ENCODE data around the gene LIF. TPM values are rescaled to one million over a fixed set of nuclear protein-coding genes. Genes with fewer than 3 reads are reported as not detected.

LIF gene
- total RNA-seq, 1 experiment from 2014 or later = 34.4 TPM

DNA sequence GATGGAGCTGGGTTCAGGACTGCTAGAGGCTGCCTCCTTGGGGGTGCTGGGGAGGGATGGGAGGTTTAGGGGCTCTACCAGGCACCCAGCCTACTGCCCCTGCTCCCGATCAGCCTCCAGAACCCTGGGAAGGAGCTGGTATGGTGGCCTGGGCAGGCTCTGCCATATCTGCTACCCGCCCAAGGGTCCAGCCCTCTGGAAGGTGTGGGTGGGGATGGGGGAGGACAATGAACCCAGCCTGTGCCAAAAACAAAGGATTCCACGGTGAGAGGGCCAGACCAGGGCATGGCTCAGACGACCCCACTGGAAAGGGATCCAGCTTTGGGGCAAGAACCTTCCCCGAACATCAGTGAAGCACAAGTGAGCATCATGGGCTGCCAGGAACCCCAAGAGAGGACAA is 39.8 kb upstream of the LIF start:
- POLR2A ChIA-PET = no interaction called here
- CTCF ChIA-PET = no interaction called here
- BruUV-seq (replicated peaks) = no TSS peak
- Histone ChIP-seq H3K4me3 (ENCODE audit: low read depth in 2 of 2, low read length in 2 of 2) (no peak overlapping the region), H3K36me3 (ENCODE audit: control insufficient read depth, insufficient read depth, low read length) (no peaks in the 10 kb centered on the region; the same call in 1 of the 2 replicates), H3K4me1 (ENCODE audit: control insufficient read depth, insufficient read depth, low read length) (peaks cover 25% of the 10 kb centered on the region), H3K9me3 (ENCODE audit: control insufficient read depth, insufficient read depth, low read depth, low read length) (no peaks in the 10 kb centered on the region), H3K27ac (ENCODE audit: low read length) (peak overlapping the region; percentile 31), H3K27me3 (ENCODE audit: control insufficient read depth, insufficient read depth, low read length) (no peaks in the 10 kb centered on the region)
- no peak for TF ChIP-seq SIN3A (IDR thresholded peaks at IDR 0.05; ENCODE audit: borderline replicate concordance, insufficient read depth, low read depth, low read length)
- TF ChIP-seq REST (IDR thresholded peaks at IDR 0.05; ENCODE audit: insufficient read depth in 1 of 2, low read depth in 2 of 2, low read length in 1 of 2) = no peak
- TF ChIP-seq, protein P1, sequence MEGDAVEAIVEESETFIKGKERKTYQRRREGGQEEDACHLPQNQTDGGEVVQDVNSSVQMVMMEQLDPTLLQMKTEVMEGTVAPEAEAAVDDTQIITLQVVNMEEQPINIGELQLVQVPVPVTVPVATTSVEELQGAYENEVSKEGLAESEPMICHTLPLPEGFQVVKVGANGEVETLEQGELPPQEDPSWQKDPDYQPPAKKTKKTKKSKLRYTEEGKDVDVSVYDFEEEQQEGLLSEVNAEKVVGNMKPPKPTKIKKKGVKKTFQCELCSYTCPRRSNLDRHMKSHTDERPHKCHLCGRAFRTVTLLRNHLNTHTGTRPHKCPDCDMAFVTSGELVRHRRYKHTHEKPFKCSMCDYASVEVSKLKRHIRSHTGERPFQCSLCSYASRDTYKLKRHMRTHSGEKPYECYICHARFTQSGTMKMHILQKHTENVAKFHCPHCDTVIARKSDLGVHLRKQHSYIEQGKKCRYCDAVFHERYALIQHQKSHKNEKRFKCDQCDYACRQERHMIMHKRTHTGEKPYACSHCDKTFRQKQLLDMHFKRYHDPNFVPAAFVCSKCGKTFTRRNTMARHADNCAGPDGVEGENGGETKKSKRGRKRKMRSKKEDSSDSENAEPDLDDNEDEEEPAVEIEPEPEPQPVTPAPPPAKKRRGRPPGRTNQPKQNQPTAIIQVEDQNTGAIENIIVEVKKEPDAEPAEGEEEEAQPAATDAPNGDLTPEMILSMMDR (IDR thresholded peaks at IDR 0.05) = no peak
- TF ChIP-seq TCF7L2 (IDR thresholded peaks at IDR 0.05; ENCODE audit: low read depth, low read length) = no peak
- no peak for TF ChIP-seq POLR2AphosphoS5 (IDR thresholded peaks at IDR 0.05; ENCODE audit: low read depth, low read length)
- intact Hi-C loops (cut with micrococcal nuclease; ENCODE audit: unreplicated experiment) (loop anchor here (5.0 kb wide), 1 partner anchor 101 kb away; the partner anchor contains the start of gene RNF215), in situ Hi-C loops (cut with HindIII; ENCODE audit: low pct_unique_long_range_greater_than_20kb, low sequenced_read_pairs) (no loop called here)
- DNase-seq (ENCODE audit: low read depth, low spot score) (no peak), ATAC-seq (no peak)

DNA sequence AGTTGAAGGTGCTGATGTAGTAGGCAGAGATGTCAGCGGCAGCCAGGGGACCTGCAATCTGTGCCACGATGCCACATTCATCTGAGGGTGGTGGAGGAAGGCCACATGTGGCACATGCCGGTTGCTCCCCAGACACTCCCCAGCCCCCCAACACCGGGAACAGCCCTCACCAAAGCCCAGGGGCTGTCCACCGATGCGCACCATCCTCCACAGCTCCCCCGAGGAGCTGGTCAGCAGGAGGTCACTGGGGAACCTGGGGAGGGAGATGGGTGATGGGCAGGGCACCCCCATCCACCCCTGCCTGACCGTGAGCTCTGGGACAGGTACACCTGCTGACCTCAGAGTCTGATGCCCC is 39.3 kb upstream of the LIF start:
- H3K27me3 ChIP-seq (ENCODE audit: control insufficient read depth, insufficient read depth, low read length) = no peaks in the 10 kb centered on the region
- no peak for ATAC-seq
- POLR2A ChIA-PET = no interaction called here
- H3K27ac ChIP-seq (ENCODE audit: low read length) = no peak overlapping the region
- intact Hi-C loops (cut with micrococcal nuclease; ENCODE audit: unreplicated experiment) (loop anchor here (5.0 kb wide), 1 partner anchor 101 kb away; the partner anchor contains the start of gene RNF215), in situ Hi-C loops (cut with HindIII; ENCODE audit: low pct_unique_long_range_greater_than_20kb, low sequenced_read_pairs) (no loop called here)
- H3K9me3 ChIP-seq (ENCODE audit: control insufficient read depth, insufficient read depth, low read depth, low read length) = no peaks in the 10 kb centered on the region
- H3K4me3 ChIP-seq (ENCODE audit: low read depth in 2 of 2, low read length in 2 of 2) = no peak overlapping the region
- H3K36me3 ChIP-seq (ENCODE audit: control insufficient read depth, insufficient read depth, low read length) = no peaks in the 10 kb centered on the region; the same call in 1 of the 2 replicates
- TF ChIP-seq REST (IDR thresholded peaks at IDR 0.05; ENCODE audit: insufficient read depth in 1 of 2, low read depth in 2 of 2, low read length in 1 of 2) (no peak), TCF7L2 (IDR thresholded peaks at IDR 0.05; ENCODE audit: low read depth, low read length) (no peak), POLR2AphosphoS5 (IDR thresholded peaks at IDR 0.05; ENCODE audit: low read depth, low read length) (no peak), SIN3A (IDR thresholded peaks at IDR 0.05; ENCODE audit: borderline replicate concordance, insufficient read depth, low read depth, low read length) (no peak)
- TF ChIP-seq, protein P1 (IDR thresholded peaks at IDR 0.05) = no peak
- CTCF ChIA-PET = no interaction called here
- DNase-seq (ENCODE audit: low read depth, low spot score) = no peak
- peaks cover 20% of the 10 kb centered on the region for H3K4me1 ChIP-seq (ENCODE audit: control insufficient read depth, insufficient read depth, low read length)
- no TSS peak for BruUV-seq (replicated peaks)

Data from Panc1 (cell line).